HL-60/S4 treated with phorbol 12-myristate 13-acetate at 8.2 ng/mL for 4 days and 3 days (cell line): ENCODE data around the gene TSC22D4.
"Not testable (repeated sequence)": the region's sequence is repeated elsewhere in the genome, so short reads cannot be mapped to it uniquely, and the experiment has no call there.

Experiments
- in situ Hi-C: fragments of 300-500 bp; cut with MboI; formaldehyde crosslinking; loops from 2 replicates; pipeline ENCODE4 v1.15.0; 2022; ENCODE audit warnings: low sequenced_read_pairs

The TSC22D4 gene

GRCh38 chr7:100478958-100479660 lies at the start of gene TSC22D4:
Gene TSC22D4 (minus strand): TSS chr7:100479214. CDS start chr7:100478038, 1,176 bp downstream.
- in situ Hi-C loops, result loop anchor here (10.0 kb wide), 1 partner anchor 86 kb away; no protein-coding TSS in a partner anchor

GRCh38 chr7:100528108-100528866 lies 49.3 kb upstream of the TSC22D4 start:
- in situ Hi-C loops, result not testable (repeated sequence)

DNA sequence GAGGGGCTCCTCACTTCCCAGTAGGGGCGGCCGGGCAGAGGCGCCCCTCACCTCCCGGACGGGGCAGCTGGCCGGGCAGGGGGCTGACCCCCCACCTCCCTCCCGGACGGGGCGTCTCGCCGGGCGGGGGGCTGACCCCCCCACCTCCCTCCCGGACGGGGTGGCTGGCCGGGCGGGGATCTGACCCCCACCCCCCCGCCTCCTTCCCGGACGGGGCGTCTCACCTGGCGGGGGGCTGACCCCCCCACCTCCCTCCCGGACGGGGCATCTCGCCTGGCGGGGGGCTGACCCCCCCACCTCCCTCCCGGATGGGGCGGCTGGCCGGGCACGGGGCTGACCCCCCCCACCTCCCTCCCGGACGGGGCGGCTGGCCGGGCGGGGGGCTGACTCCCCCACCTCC lies 44.2 kb upstream of the TSC22D4 start:
- in situ Hi-C loops, result not testable (repeated sequence)

DNA sequence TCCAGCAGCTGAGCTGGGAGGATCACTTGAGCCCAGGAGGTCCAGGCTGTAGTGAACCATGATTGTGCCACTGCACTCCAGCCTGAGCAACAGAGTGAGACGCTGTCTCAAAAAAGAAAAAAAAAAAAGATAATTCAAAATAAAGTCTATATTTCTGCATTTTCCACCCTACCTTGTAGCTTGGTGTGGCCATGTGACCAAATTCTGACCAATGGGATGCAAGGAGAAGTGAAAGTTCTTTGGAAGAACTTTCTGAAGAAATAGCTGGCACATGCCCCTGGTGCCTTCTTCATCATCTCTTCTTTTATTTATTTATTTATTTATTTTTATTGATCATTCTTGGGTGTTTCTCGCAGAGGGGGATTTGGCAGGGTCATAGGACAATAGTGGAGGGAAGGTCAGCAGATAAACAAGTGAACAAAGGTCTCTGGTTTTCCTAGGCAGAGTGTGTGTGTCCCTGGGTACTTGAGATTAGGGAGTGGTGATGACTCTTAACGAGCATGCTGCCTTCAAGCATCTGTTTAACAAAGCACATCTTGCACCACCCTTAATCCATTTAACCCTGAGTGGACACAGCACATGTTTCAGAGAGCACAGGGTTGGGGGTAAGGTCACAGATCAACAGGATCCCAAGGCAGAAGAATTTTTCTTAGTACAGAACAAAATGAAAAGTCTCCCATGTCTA lies 43.0 kb upstream of the TSC22D4 start:
- in situ Hi-C loops, result not testable (repeated sequence)

- in situ Hi-C loops, result no loop called here
Measured at GRCh38 chr7:100521076-100521475, 42.1 kb upstream of the TSC22D4 start.

- in situ Hi-C loops, result no loop called here
Measured at GRCh38 chr7:100520138-100520537, 41.1 kb upstream of the TSC22D4 start.

- in situ Hi-C loops, result no loop called here
Measured at GRCh38 chr7:100519580-100519979, 40.6 kb upstream of the TSC22D4 start.

- in situ Hi-C loops, result no loop called here
Measured at GRCh38 chr7:100517305-100517704, 38.3 kb upstream of the TSC22D4 start.

GRCh38 chr7:100516135-100516812 lies 37.3 kb upstream of the TSC22D4 start:
- in situ Hi-C loops, result no loop called here

- in situ Hi-C loops, result no loop called here
Measured at GRCh38 chr7:100515072-100515532, 36.1 kb upstream of the TSC22D4 start.

DNA sequence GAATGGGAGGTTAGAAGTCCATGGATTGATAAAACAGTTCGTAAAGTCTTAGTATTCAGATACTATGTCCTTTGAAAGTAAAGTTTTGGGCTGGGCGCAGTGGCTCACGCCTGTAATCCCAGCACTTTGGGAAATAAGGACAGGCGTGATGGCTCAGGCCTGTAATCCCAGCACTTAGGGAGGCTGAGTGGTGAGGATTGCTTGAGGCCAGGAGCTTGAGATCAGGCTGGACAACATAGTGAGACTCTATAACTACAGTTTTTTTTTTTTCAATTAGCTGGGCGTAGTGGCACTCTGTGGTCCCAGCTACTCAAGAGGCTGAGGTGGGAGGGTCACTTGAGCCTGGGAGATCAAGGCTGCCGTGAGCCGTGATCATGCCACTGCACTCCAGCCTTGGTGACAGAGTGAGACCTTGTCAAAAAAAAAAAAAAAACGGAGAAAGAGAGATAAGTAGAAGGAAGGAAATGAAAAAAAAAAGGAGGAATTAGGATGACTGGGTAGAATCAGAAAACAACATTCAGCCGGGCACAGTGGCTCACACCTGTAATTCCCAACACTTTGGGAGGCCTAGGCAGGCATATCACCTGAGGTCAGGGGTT lies 34.3 kb upstream of the TSC22D4 start:
- in situ Hi-C loops, result no loop called here

- in situ Hi-C loops, result no loop called here
Measured at GRCh38 chr7:100510437-100511239, 31.6 kb upstream of the TSC22D4 start.

DNA sequence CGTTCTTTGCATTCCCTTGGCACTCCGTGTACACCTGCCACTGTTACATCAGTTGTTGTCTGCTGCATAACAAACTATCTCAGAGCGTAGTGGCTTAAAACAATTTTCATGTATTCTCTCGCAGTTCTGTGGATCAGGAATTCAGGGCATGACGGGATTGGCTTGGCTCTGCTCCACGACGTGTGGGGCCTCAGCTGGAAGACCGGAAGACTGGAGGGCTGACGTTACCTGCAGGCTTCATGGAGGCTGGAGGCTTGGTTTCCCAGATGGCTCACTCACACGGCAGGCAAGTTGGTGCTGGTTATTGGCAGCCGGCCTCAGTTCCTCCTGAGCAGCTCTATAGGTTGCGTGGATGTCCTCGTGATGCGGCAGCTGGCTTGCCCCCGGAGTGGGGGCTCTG lies 30.2 kb upstream of the TSC22D4 start:
- in situ Hi-C loops, result no loop called here

DNA sequence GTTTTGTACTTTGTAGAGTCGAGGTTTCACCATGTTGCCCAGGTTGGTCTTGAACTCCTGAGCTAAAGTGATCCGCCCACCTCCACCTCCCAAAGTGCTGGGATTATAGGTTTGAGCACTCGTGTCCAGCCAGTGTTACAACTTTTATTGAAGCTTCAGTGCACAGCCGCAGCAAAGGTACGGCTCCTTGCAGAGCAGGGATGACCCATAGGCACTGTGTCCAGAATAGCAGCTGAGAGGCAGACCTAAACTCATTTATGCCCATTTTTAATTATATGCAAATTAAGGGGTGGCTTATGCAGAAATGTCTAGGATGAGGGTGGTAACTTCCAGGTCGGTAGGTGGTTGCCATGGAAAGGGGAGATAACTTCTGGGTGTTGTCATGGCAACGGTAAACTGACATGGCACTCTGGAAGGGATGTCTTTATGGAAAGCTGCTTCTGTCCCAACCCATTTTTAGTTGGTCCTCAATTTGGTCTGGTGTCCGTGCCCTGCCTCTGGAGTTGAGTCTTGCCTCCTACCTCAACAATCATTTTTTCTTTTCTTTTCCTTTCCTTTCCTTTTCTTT lies 27.4 kb upstream of the TSC22D4 start:
- in situ Hi-C loops, result no loop called here

GRCh38 chr7:100504887-100505611 lies 26.0 kb upstream of the TSC22D4 start:
- in situ Hi-C loops, result no loop called here

GRCh38 chr7:100504031-100504430 lies 25.0 kb upstream of the TSC22D4 start:
- in situ Hi-C loops, result not testable (repeated sequence)

DNA sequence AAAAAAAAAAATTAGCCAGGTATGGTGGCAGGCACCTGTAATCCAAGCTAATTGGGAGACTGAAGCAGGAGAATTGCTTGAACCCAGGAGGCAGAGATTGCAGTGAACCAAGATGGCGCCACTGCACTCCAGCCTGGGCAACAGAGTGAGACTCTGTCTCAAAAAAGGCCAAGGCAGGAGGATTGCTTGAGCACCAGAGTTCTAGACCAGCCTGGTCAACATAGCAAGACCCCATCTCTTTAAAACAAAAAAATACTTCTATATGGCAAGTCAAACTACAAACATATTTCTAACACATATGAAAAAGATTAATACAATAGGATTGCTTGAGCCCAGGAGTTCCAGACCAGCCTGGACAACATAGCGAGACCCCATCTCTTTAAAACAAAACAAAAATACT lies 21.7 kb upstream of the TSC22D4 start:
- in situ Hi-C loops, result not testable (repeated sequence)

GRCh38 chr7:100496509-100496908 lies 17.5 kb upstream of the TSC22D4 start:
- in situ Hi-C loops, result no loop called here
